Measurements from ENCODE around the gene LRTM2. TPM values are rescaled to one million over a fixed set of nuclear protein-coding genes. Genes with fewer than 3 reads are reported as not detected.

LRTM2 gene
- total and polyA plus RNA-seq, 12 donors, result not detected

- peaks cover 3 to 58% (median 38%) of the 10 kb centered on the region in 9 donors for H3K4me1 ChIP-seq
- peak; percentile 92 to 96 (median 94) for ATAC-seq
- DNase-seq, result peak; percentile 91 to 96
- H3K4me3 ChIP-seq, result peak overlapping the region; percentile 24 to 75 (median 62)
- peak overlapping the region; percentile 66 to 98 (median 86) for H3K27ac ChIP-seq
- no peaks in the 10 kb centered on the region for H3K36me3 ChIP-seq
- WGBS, 2 donors, result 5 to 7% methylated on average over 45 of the region's 45 CpGs
- H3K9me3 ChIP-seq, result no peaks in the 10 kb centered on the region
- peak; percentile 93 to 100 (median 99) for TF ChIP-seq CTCF (IDR thresholded peaks at IDR 0.05)
- H3K27me3 ChIP-seq, result no peaks in the 10 kb centered on the region
- intact Hi-C loops (cut with DNase I), result loop anchor here (1.0 to 10.0 kb wide), 12 partner anchors 142 to 789 kb away; no protein-coding TSS in a partner anchor
Measured at GRCh38 chr12:1795785-1796514, 24.4 kb upstream of the LRTM2 start.

GRCh38 chr12:1796515-1797010, 23.8 kb upstream of the LRTM2 start:
- intact Hi-C loops (cut with DNase I), result loop anchor here (1.0 to 10.0 kb wide), 12 partner anchors 142 to 788 kb away; no protein-coding TSS in a partner anchor
- Histone ChIP-seq H3K36me3 (no peaks in the 10 kb centered on the region), H3K4me1 (peaks cover 3 to 53% (median 34%) of the 10 kb centered on the region in 9 donors), H3K27me3 (no peaks in the 10 kb centered on the region), H3K9me3 (no peaks in the 10 kb centered on the region), H3K4me3 (peak overlapping the region; percentile 24 to 75 (median 62)), H3K27ac (peak overlapping the region; percentile 66 to 98 (median 86))
- WGBS, 2 donors, result 11 to 12% methylated on average over 40 to 43 of the region's 43 CpGs
- TF ChIP-seq CTCF (IDR thresholded peaks at IDR 0.05), result no peak
- DNase-seq (peak in 1 of 2 donors; percentile 55), ATAC-seq (peak; percentile 8 to 30 (median 15))

- H3K4me1 ChIP-seq, result peaks cover 3 to 51% (median 30%) of the 10 kb centered on the region in 9 donors
- DNase-seq, result peak; percentile 50 to 77
- WGBS, 2 donors, result 34 to 54% methylated on average over 71 of the region's 71 CpGs
- ATAC-seq, result peak; percentile 14 to 57 (median 33)
- H3K36me3 ChIP-seq, result no peaks in the 10 kb centered on the region
- H3K27me3 ChIP-seq, result no peaks in the 10 kb centered on the region
- peak overlapping the region; percentile 24 to 75 (median 62) for H3K4me3 ChIP-seq
- H3K9me3 ChIP-seq, result no peaks in the 10 kb centered on the region
- peak overlapping the region; percentile 66 to 98 (median 86) for H3K27ac ChIP-seq
- TF ChIP-seq CTCF (IDR thresholded peaks at IDR 0.05), result peak in 1 of 9 donors; percentile 13
- intact Hi-C loops (cut with DNase I), result loop anchor here (2.0 to 10.0 kb wide), 9 partner anchors 142 to 788 kb away; no protein-coding TSS in a partner anchor
Measured at GRCh38 chr12:1797011-1797901, 23.1 kb upstream of the LRTM2 start.

Measured in heart right ventricle (tissue), 16 donors.